GM10847 (cell line): ENCODE results near the gene ARHGAP1.
A peak's percentile ranks its signal among the peaks of the same experiment; 100 is the strongest.

Experiments used
- POLR2A ChIP-seq: IDR thresholded peaks from 2 replicates; pipeline ENCODE4 v1.6.1; 2011; ENCODE audit not compliant: insufficient read length; ENCODE audit errors: extremely low read depth

The ARHGAP1 gene

GRCh38 chr11:46706886-46707285, 6.5 kb upstream of the ARHGAP1 start:
- no peak for TF ChIP-seq POLR2A

GRCh38 chr11:46705070-46705688, 4.8 kb upstream of the ARHGAP1 start:
- no peak for TF ChIP-seq POLR2A

- peak; percentile 55 for TF ChIP-seq POLR2A
Observed at GRCh38 chr11:46701078-46701654, 747 bp upstream of the ARHGAP1 start.

GRCh38 chr11:46698597-46698996, 1.8 kb downstream of the ARHGAP1 start:
- TF ChIP-seq POLR2A: no peak

GRCh38 chr11:46697723-46698122, 2.7 kb downstream of the ARHGAP1 start:
- no peak for TF ChIP-seq POLR2A

- no peak for TF ChIP-seq POLR2A
Observed at GRCh38 chr11:46697303-46697702, 3.1 kb downstream of the ARHGAP1 start.

GRCh38 chr11:46696212-46696558, 4.2 kb downstream of the ARHGAP1 start:
- no peak for TF ChIP-seq POLR2A

- TF ChIP-seq POLR2A: no peak
Observed at GRCh38 chr11:46695345-46696211, 4.8 kb downstream of the ARHGAP1 start.

- no peak for TF ChIP-seq POLR2A
Observed at GRCh38 chr11:46694607-46695006, 5.8 kb downstream of the ARHGAP1 start.

- TF ChIP-seq POLR2A: no peak
Observed at GRCh38 chr11:46694072-46694471, 6.3 kb downstream of the ARHGAP1 start.

GRCh38 chr11:46693597-46694012, 6.8 kb downstream of the ARHGAP1 start:
- TF ChIP-seq POLR2A: no peak

GRCh38 chr11:46692450-46692849, 8.0 kb downstream of the ARHGAP1 start:
- no peak for TF ChIP-seq POLR2A

GRCh38 chr11:46690702-46691101, 9.7 kb downstream of the ARHGAP1 start:
- TF ChIP-seq POLR2A: no peak

- no peak for TF ChIP-seq POLR2A
Observed at GRCh38 chr11:46686886-46687795, 13.3 kb downstream of the ARHGAP1 start.

GRCh38 chr11:46684367-46684766, 16.1 kb downstream of the ARHGAP1 start:
- TF ChIP-seq POLR2A: no peak
